CD14-positive monocyte (primary cell): Measurements from ENCODE around the gene SLC12A8. TPM values are rescaled to one million over a fixed set of nuclear protein-coding genes. Genes with fewer than 3 reads are reported as not detected.

Source experiments
- DNase-seq, 3 donors: peaks; one replicate each; pipeline ENCODE4 v3.0.0-alpha.2; 2011 to 2022
- H2AFZ ChIP-seq: 2 replicates; pipeline ENCODE4 v1.6.0; 2012; ENCODE audit warnings: mild to moderate bottlenecking, low read depth, low read length, inconsistent platforms; ENCODE audit not compliant: insufficient read depth, poor library complexity, severe bottlenecking
- H3K27ac ChIP-seq, 2 donors: 1 replicate in 1 of 2; 2 replicates in 1 of 2; pipeline ENCODE4 v1.5.1; 2012 to 2013; ENCODE audit warnings: low read length in 2 of 2, control low read depth in 1 of 2, inconsistent platforms in 1 of 2, low read depth in 1 of 2, mild to moderate bottlenecking in 1 of 2
- H3K27me3 ChIP-seq, 2 donors: one replicate each; pipeline versions ENCODE4 v1.6.0 to v1.6.1; 2011 to 2013; ENCODE audit warnings: low read length in 2 of 2; ENCODE audit not compliant: control insufficient read depth in 2 of 2, insufficient read depth in 2 of 2
- H3K36me3 ChIP-seq, 2 donors: replicated peaks in 1 of 2; 1 replicate in 1 of 2; 2 replicates in 1 of 2; pipeline versions ENCODE4 v1.5.1 to v1.6.1; 2012 to 2013; ENCODE audit warnings: low read length in 2 of 2, control low read depth in 1 of 2, inconsistent platforms in 1 of 2, mild to moderate bottlenecking in 1 of 2; ENCODE audit not compliant: insufficient read depth in 2 of 2, control insufficient read depth in 1 of 2
- H3K4me1 ChIP-seq, 2 donors: 1 replicate in 1 of 2; 2 replicates in 1 of 2; pipeline versions ENCODE4 v1.5.1 to v1.6.1; 2012 to 2013; ENCODE audit warnings: low read length in 2 of 2, control low read depth in 1 of 2, inconsistent platforms in 1 of 2, mild to moderate bottlenecking in 1 of 2, moderate library complexity in 1 of 2; ENCODE audit not compliant: insufficient read depth in 2 of 2, control insufficient read depth in 1 of 2
- H3K4me2 ChIP-seq: replicated peaks from 2 replicates; pipeline ENCODE3; 2012; ENCODE audit warnings: low read length, moderate library complexity, mild to moderate bottlenecking; ENCODE audit not compliant: poor library complexity, severe bottlenecking; ENCODE audit errors: extremely low read depth
- H3K4me3 ChIP-seq, 3 experiments: fragments of 200-600 bp in 1 of 3; sonication (generic) in 1 of 3; replicated peaks in 1 of 3; 1 replicate in 2 of 3; 2 replicates in 1 of 3; pipeline ENCODE4 v1.5.1; 2011 to 2013; ENCODE audit warnings: low read length in 3 of 3, mild to moderate bottlenecking in 3 of 3, control low read depth in 2 of 3, low read depth in 2 of 3, inconsistent platforms in 1 of 3, moderate library complexity in 1 of 3
- H3K79me2 ChIP-seq: 2 replicates; pipeline ENCODE4 v1.6.0; 2012; ENCODE audit warnings: mild to moderate bottlenecking, control low read depth, inconsistent platforms, low read length, moderate library complexity; ENCODE audit not compliant: insufficient read depth
- H3K9ac ChIP-seq: 2 replicates; pipeline ENCODE4 v1.6.0; 2017; ENCODE audit warnings: low read length, mild to moderate bottlenecking; ENCODE audit not compliant: insufficient read depth, poor library complexity, severe bottlenecking
- H3K9me3 ChIP-seq, 2 donors: replicated peaks in 1 of 2; 1 replicate in 1 of 2; 2 replicates in 1 of 2; pipeline versions ENCODE4 v1.5.1 to v1.6.1; 2012 to 2013; ENCODE audit warnings: low read length in 2 of 2, control low read depth in 1 of 2; ENCODE audit not compliant: control insufficient read depth in 1 of 2, insufficient read depth in 1 of 2
- H4K20me1 ChIP-seq: 2 replicates; pipeline ENCODE4 v1.6.0; 2012; ENCODE audit warnings: mild to moderate bottlenecking, low read length, control low read depth, moderate library complexity; ENCODE audit not compliant: insufficient read depth
- H3K27ac Mint-ChIP-seq, 7 donors: one replicate each; pipeline ENCODE4 v1.8.0; 2020; ENCODE audit warnings: mild to moderate bottlenecking in 7 of 7, mixed read lengths in 7 of 7, moderate library complexity in 6 of 7, inconsistent platforms in 2 of 7
- H3K27me3 Mint-ChIP-seq, 3 donors: one replicate each; pipeline ENCODE4 v1.8.0; 2021 to 2022; ENCODE audit warnings: low read depth in 3 of 3, mild to moderate bottlenecking in 3 of 3, mixed read lengths in 3 of 3, moderate library complexity in 3 of 3, inconsistent platforms in 1 of 3
- H3K36me3 Mint-ChIP-seq, 2 donors: one replicate each; pipeline ENCODE4 v1.8.0; 2020; ENCODE audit warnings: mixed read lengths in 2 of 2, inconsistent platforms in 1 of 2, mild to moderate bottlenecking in 1 of 2
- H3K4me1 Mint-ChIP-seq: one replicate; pipeline ENCODE4 v1.8.0; 2020; ENCODE audit warnings: mild to moderate bottlenecking, mixed read lengths
- H3K4me3 Mint-ChIP-seq, 2 donors: one replicate each; pipeline ENCODE4 v1.8.0; 2020; ENCODE audit warnings: mild to moderate bottlenecking in 2 of 2, mixed read lengths in 2 of 2, moderate library complexity in 1 of 2
- H3K9me3 Mint-ChIP-seq, 7 donors: one replicate each; pipeline ENCODE4 v1.8.0; 2020 to 2022; ENCODE audit warnings: mixed read lengths in 7 of 7, mild to moderate bottlenecking in 6 of 7, moderate library complexity in 6 of 7, inconsistent platforms in 2 of 7
- WGBS: methylation state at CpG from one replicate; pipeline ENCODE4 v1.1.5; 2013; ENCODE audit warnings: missing lambda C conversion rate; ENCODE audit not compliant: insufficient coverage; 5-methylcytosine and 5-hydroxymethylcytosine counted together
- intact Hi-C, 2 donors: fragments of 100-400 bp; cut with micrococcal nuclease; formaldehyde crosslinking; loops; one replicate each; pipeline versions ENCODE4 v1.15.0 to v1.15.1; 2023
- polyA plus RNA-seq, 3 donors: library from polyadenylated mRNA; depleted of rRNA in 1 of 3; unstranded in 2 of 3; stranded (reverse) in 1 of 3; fragments of 300-500 nt in 2 of 3; fragments of >200 nt in 1 of 3; fragmentation: Illumina TruSeq in 2 of 3; gene quantifications; 1 replicate in 2 of 3; 2 replicates in 1 of 3; pipeline ENCODE4 v1.2.3, GENCODE V29; 2012 to 2021
- TF ChIP-seq, protein P1 (sequence below): fragments of 200-600 bp; IDR thresholded peaks from one replicate; pipeline ENCODE4 v1.8.0; 2022; ENCODE audit warnings: antibody characterized with exemption, mild to moderate bottlenecking

SLC12A8 gene
- polyA plus RNA-seq, 3 donors = 0.23 to 0.46 (median 0.35) TPM

DNA sequence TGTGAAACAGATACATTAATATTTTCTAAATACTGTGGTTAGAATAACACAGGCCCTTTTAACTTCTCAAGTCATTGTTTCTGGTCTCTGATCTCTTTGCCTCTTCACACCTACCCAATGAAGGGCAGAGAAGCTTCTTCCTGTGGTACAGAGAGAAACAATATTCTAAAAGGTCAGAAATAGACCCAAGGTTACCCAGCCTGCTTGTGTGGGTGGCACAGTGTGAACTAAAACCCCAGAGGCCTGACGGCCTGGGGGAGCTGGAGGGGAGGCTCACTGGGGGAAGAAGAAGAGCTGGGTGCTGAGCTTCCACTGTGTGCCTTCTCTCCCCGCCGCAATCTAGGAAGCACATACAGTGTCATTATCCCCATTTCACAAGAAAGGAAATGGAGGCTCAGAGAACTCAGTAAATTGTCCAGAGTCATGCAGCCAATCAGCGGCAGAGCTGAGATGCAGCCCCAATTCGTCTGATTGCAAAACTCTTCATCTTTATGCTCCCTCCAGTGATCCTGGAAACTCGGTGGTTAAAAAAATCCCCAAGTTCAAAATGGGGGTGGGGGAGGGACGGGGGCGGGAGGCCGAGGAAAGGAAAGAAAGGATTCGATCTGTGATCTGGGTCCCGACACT lies 92.7 kb downstream of the SLC12A8 start:
- WGBS = 78% methylated on average over 3 of the region's 11 CpGs
- DNase-seq = peak; percentile 18 to 49 (median 25)
- Mint-ChIP-seq H3K27me3 (peaks cover 1 to 10% (median 6%) of the 10 kb centered on the region in 3 donors), H3K4me1 (peaks cover 27% of the 10 kb centered on the region), H3K36me3 (peaks cover 0 to 7% of the 10 kb centered on the region in 2 donors), H3K9me3 (peaks cover 0 to 12% (median 7%) of the 10 kb centered on the region in 7 donors), H3K27ac (peak overlapping the region in 6 of 7 donors; percentile 2 to 70 (median 55)), H3K4me3 (peak overlapping the region; percentile 37 to 74)
- H3K27me3 ChIP-seq = no peaks in the 10 kb centered on the region
- peak overlapping the region in 1 of 3 experiments; percentile 46 for H3K4me3 ChIP-seq
- H3K79me2 ChIP-seq = no peaks in the 10 kb centered on the region
- peak overlapping the region in 1 of 2 donors; percentile 48 for H3K27ac ChIP-seq
- intact Hi-C loops = no loop called here
- H3K36me3 ChIP-seq = no peaks in the 10 kb centered on the region
- TF ChIP-seq, protein P1, sequence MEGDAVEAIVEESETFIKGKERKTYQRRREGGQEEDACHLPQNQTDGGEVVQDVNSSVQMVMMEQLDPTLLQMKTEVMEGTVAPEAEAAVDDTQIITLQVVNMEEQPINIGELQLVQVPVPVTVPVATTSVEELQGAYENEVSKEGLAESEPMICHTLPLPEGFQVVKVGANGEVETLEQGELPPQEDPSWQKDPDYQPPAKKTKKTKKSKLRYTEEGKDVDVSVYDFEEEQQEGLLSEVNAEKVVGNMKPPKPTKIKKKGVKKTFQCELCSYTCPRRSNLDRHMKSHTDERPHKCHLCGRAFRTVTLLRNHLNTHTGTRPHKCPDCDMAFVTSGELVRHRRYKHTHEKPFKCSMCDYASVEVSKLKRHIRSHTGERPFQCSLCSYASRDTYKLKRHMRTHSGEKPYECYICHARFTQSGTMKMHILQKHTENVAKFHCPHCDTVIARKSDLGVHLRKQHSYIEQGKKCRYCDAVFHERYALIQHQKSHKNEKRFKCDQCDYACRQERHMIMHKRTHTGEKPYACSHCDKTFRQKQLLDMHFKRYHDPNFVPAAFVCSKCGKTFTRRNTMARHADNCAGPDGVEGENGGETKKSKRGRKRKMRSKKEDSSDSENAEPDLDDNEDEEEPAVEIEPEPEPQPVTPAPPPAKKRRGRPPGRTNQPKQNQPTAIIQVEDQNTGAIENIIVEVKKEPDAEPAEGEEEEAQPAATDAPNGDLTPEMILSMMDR = no peak
- H3K4me1 ChIP-seq = peaks cover 19 to 28% of the 10 kb centered on the region in 2 donors
- H3K9ac ChIP-seq = peak overlapping the region; percentile 25
- H4K20me1 ChIP-seq = no peaks in the 10 kb centered on the region
- H3K9me3 ChIP-seq = peaks cover 0 to 5% of the 10 kb centered on the region in 2 donors
- peak overlapping the region; percentile 76 for H2AFZ ChIP-seq
- peak overlapping the region; percentile 58 for H3K4me2 ChIP-seq

DNA sequence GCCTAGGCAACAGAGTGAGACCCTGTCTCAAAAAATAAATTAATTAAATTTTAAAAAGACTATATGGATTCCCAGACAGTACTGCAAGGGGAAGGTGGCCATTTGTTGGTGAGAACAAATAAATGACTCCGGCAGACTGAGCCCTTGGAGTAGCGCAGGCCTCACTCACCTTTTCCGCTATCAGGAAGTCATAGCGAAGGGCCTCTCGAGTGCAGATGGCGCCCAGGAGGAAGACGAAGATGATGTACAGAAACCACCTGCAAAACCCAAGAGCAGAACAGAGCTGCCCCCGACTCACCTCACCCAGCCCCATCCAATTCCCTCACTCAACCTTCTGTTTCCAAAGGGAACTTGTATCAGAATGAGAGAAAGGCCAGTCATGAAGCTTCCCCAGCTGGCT lies 93.9 kb downstream of the SLC12A8 start:
- peaks cover 19 to 28% of the 10 kb centered on the region in 2 donors for H3K4me1 ChIP-seq
- Mint-ChIP-seq H3K4me1 (peaks cover 27% of the 10 kb centered on the region), H3K4me3 (no peak overlapping the region), H3K9me3 (peaks cover 0 to 8% (median 4%) of the 10 kb centered on the region in 7 donors), H3K27me3 (peaks cover 5 to 12% (median 6%) of the 10 kb centered on the region in 3 donors), H3K27ac (peak overlapping the region in 1 of 7 donors; percentile 15), H3K36me3 (peaks cover 0 to 4% of the 10 kb centered on the region in 2 donors)
- no peaks in the 10 kb centered on the region for H3K79me2 ChIP-seq
- H3K9ac ChIP-seq = no peak overlapping the region
- WGBS = 96% methylated on average over 8 of the region's 8 CpGs
- TF ChIP-seq, protein P1 = no peak
- H3K4me2 ChIP-seq = no peak overlapping the region
- no peaks in the 10 kb centered on the region for H4K20me1 ChIP-seq
- no peak overlapping the region for H3K27ac ChIP-seq
- H3K9me3 ChIP-seq = peaks cover 0 to 5% of the 10 kb centered on the region in 2 donors
- no peak for DNase-seq
- no peaks in the 10 kb centered on the region for H3K36me3 ChIP-seq
- no peak overlapping the region for H3K4me3 ChIP-seq
- H3K27me3 ChIP-seq = no peaks in the 10 kb centered on the region
- H2AFZ ChIP-seq = no peak overlapping the region
- intact Hi-C loops = no loop called here
